GM23248 (cell line): Measurements from ENCODE around the gene NT5C1B.

ENCODE experiments used
- EZH2 ChIP-seq: fragments of 200-600 bp; sonication (generic); IDR thresholded peaks from 2 replicates; pipeline ENCODE4 v1.6.1; 2018; ENCODE audit warnings: antibody characterized with exemption, mild to moderate bottlenecking; ENCODE audit not compliant: insufficient read depth, poor library complexity, severe bottlenecking
- EZH2phosphoT487 ChIP-seq: fragments of 200-600 bp; sonication (generic); IDR thresholded peaks from 2 replicates; pipeline ENCODE4 v1.6.1; 2018; ENCODE audit warnings: antibody characterized with exemption, moderate library complexity, mild to moderate bottlenecking, low read depth; ENCODE audit not compliant: insufficient read depth

DNA sequence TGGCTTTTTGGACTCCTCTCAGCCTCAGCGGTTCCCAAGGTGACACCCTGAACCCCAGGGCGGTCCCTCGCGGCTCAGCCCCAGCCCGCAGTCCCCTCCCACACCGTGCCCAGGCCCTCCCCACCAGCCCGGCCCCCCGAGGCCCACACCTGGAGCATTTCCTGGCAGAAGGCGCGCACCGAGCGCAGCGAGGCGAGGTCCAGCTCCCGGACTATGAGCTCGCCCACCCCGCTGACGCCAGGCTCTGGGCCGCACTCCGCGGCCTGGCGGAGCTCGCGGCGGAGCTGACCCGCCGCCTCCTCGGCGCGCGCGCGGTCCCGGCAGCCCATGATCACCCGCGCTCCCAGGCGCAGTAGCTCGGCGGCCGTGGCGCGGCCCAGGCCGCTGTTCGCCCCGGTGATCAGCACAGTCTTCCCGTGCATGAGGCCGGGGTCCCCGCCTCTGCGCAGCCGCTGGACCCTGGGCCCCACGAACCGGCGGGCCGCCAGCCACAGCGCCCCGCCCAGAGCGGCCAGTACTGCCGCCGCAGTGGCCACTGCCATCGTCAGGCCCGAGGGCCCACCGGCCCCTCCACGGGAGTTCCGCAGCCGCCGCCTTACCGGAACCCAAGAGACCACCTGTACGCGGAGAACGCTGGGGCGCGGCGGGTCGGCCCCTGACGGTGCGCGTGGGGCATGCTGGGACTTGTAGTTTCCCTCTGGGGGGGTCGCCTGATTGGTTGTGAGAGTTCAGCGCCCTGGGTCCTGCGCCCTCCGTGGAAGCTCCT is 29.2 kb downstream of the NT5C1B start, which contains the start of gene RDH14:
- TF ChIP-seq EZH2 (no peak), EZH2phosphoT487 (no peak)
